Measurements from ENCODE around the gene EYA3.

EYA3 gene

DNA sequence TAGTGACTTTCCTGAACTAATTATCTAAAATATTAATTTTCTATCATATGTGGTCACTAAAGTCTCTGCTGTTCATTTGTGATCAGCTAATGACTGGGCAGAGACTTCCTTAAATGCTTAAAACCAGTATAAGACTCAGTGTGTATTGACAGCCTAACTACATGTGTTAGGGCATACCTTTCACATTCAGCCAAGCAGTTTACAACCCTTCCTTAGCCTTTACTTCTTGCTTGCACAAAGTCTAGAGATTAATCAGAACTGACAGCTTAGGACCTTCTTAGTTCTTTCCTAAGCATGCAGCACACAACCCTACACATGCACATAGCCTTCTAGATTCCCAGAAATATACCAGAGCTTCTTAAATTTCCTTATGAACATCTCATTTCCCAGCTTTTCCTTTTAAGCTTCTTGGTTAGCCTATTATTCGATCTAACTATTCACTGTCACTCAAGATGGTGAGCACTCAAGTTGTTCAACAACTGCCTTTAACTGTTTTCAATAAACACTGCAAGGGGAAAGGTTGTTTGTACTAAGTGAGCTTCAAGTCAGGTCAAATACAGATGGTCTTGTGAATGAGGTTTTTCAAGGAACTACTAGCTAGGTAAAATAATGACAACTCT is 13.4 kb downstream of the EYA3 start:
- DNase-seq (ENCODE audit: low spot score) = no peak
- TF ChIP-seq, protein P1, sequence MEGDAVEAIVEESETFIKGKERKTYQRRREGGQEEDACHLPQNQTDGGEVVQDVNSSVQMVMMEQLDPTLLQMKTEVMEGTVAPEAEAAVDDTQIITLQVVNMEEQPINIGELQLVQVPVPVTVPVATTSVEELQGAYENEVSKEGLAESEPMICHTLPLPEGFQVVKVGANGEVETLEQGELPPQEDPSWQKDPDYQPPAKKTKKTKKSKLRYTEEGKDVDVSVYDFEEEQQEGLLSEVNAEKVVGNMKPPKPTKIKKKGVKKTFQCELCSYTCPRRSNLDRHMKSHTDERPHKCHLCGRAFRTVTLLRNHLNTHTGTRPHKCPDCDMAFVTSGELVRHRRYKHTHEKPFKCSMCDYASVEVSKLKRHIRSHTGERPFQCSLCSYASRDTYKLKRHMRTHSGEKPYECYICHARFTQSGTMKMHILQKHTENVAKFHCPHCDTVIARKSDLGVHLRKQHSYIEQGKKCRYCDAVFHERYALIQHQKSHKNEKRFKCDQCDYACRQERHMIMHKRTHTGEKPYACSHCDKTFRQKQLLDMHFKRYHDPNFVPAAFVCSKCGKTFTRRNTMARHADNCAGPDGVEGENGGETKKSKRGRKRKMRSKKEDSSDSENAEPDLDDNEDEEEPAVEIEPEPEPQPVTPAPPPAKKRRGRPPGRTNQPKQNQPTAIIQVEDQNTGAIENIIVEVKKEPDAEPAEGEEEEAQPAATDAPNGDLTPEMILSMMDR (IDR thresholded peaks at IDR 0.05; ENCODE audit: borderline replicate concordance, control extremely low read depth, extremely low read depth, insufficient read depth, missing control alignments) = no peak
- in situ Hi-C loops (cut with MboI; ENCODE audit: low sequenced_read_pairs, unreplicated experiment) = no loop called here

GRCh38 chr1:28073867-28074266 is 14.5 kb downstream of the EYA3 start:
- TF ChIP-seq, protein P1 (IDR thresholded peaks at IDR 0.05; ENCODE audit: borderline replicate concordance, control extremely low read depth, extremely low read depth, insufficient read depth, missing control alignments) = no peak
- no peak for DNase-seq (ENCODE audit: low spot score)
- in situ Hi-C loops (cut with MboI; ENCODE audit: low sequenced_read_pairs, unreplicated experiment) = no loop called here

GRCh38 chr1:28071813-28072212 is 16.6 kb downstream of the EYA3 start:
- TF ChIP-seq, protein P1 (IDR thresholded peaks at IDR 0.05; ENCODE audit: borderline replicate concordance, control extremely low read depth, extremely low read depth, insufficient read depth, missing control alignments) = no peak
- no peak for DNase-seq (ENCODE audit: low spot score)
- in situ Hi-C loops (cut with MboI; ENCODE audit: low sequenced_read_pairs, unreplicated experiment) = no loop called here

GRCh38 chr1:28070725-28071593 is 17.5 kb downstream of the EYA3 start:
- no peak for DNase-seq (ENCODE audit: low spot score)
- in situ Hi-C loops (cut with MboI; ENCODE audit: low sequenced_read_pairs, unreplicated experiment) = no loop called here
- TF ChIP-seq, protein P1 (IDR thresholded peaks at IDR 0.05; ENCODE audit: borderline replicate concordance, control extremely low read depth, extremely low read depth, insufficient read depth, missing control alignments) = no peak

DNA sequence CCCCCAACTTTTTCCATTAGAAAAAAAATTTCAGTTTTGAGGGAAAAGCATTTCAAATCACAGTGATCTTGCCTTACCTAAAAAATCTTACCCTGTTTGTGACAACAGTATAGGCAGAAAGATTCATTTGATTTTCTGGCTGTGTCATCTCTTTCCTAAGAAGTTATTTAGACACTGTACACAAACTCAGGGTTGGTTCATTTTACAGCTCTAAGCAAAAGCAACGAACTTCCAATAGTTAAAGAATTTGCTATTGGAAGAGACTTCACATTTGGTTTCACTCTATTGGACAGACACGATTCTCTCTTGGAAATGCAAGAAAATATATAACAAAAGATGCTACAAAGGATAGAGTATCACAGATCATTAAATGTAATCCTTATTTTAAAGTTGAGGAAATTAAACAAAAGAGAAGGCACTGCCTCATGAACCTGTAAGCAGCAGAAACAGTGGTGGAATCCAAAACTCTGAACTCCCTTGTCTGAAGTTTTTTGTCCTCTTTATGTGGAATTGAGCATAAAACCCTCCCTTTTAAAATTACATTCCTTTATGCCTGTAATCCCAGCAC is 20.8 kb downstream of the EYA3 start:
- in situ Hi-C loops (cut with MboI; ENCODE audit: low sequenced_read_pairs, unreplicated experiment) = no loop called here
- no peak for DNase-seq (ENCODE audit: low spot score)
- TF ChIP-seq, protein P1 (IDR thresholded peaks at IDR 0.05; ENCODE audit: borderline replicate concordance, control extremely low read depth, extremely low read depth, insufficient read depth, missing control alignments) = no peak

- in situ Hi-C loops (cut with MboI; ENCODE audit: low sequenced_read_pairs, unreplicated experiment) = no loop called here
- DNase-seq (ENCODE audit: low spot score) = no peak
- TF ChIP-seq, protein P1 (IDR thresholded peaks at IDR 0.05; ENCODE audit: borderline replicate concordance, control extremely low read depth, extremely low read depth, insufficient read depth, missing control alignments) = no peak
Observed at GRCh38 chr1:28066393-28067154, 21.8 kb downstream of the EYA3 start.

Data from GM13976 (cell line).